HEK293T (cell line): ENCODE measurements around the gene TRIM41.

Source experiments
- ARNT ChIP-seq: fragments of 450-650 bp; IDR thresholded peaks from 2 replicates; pipeline ENCODE4 v1.6.1; 2017; ENCODE audit warnings: mild to moderate bottlenecking
- BHLHE40 ChIP-seq: fragments of 450-650 bp; IDR thresholded peaks from 2 replicates; pipeline ENCODE4 v1.6.1; 2016; ENCODE audit warnings: mild to moderate bottlenecking, moderate library complexity, borderline replicate concordance
- ELF4 ChIP-seq: fragments of 450-650 bp; IDR thresholded peaks from 2 replicates; pipeline ENCODE4 v1.6.1; 2017; ENCODE audit warnings: antibody characterized with exemption
- FOXA1 ChIP-seq: fragments of 450-650 bp; IDR thresholded peaks from 2 replicates; pipeline ENCODE4 v1.6.1; 2016; ENCODE audit warnings: mild to moderate bottlenecking
- FOXK2 ChIP-seq: fragments of 450-650 bp; IDR thresholded peaks from 2 replicates; pipeline ENCODE4 v1.6.1; 2016; ENCODE audit warnings: mild to moderate bottlenecking
- FOXM1 ChIP-seq: fragments of 450-650 bp; IDR thresholded peaks from 2 replicates; pipeline ENCODE4 v1.6.1; 2017; ENCODE audit warnings: mild to moderate bottlenecking, borderline replicate concordance
- HDGF ChIP-seq: fragments of 450-650 bp; IDR thresholded peaks from 2 replicates; pipeline ENCODE4 v1.6.1; 2017; ENCODE audit warnings: antibody characterized with exemption, borderline replicate concordance
- LEF1 ChIP-seq: fragments of 450-650 bp; IDR thresholded peaks from 2 replicates; pipeline ENCODE4 v1.6.1; 2017; ENCODE audit warnings: mild to moderate bottlenecking, borderline replicate concordance
- NFRKB ChIP-seq: fragments of 450-650 bp; IDR thresholded peaks from 2 replicates; pipeline ENCODE4 v1.6.1; 2016; ENCODE audit warnings: mild to moderate bottlenecking, moderate library complexity
- SP1 ChIP-seq: fragments of 450-650 bp; IDR thresholded peaks from 2 replicates; pipeline ENCODE4 v1.6.1; 2017
- SUZ12 ChIP-seq: fragments of 450-650 bp; IDR thresholded peaks from 2 replicates; pipeline ENCODE4 v1.6.1; 2016; ENCODE audit warnings: mild to moderate bottlenecking
- TARDBP ChIP-seq: fragments of 450-650 bp; IDR thresholded peaks from 2 replicates; pipeline ENCODE4 v1.6.1; 2016
- ZNF384 ChIP-seq: fragments of 450-650 bp; IDR thresholded peaks from 2 replicates; pipeline ENCODE4 v1.6.1; 2016
- TF ChIP-seq, protein P1 (sequence below): fragments of 450-650 bp; IDR thresholded peaks from 2 replicates; pipeline ENCODE4 v1.6.1; 2016

GRCh38 chr5:181212934-181213333 lies 10.1 kb upstream of the TRIM41 start:
- TF ChIP-seq ZNF384: no peak
- TF ChIP-seq HDGF: no peak
- TF ChIP-seq BHLHE40: no peak
- no peak for TF ChIP-seq SP1
- TF ChIP-seq FOXK2: no peak
- no peak for TF ChIP-seq LEF1
- no peak for TF ChIP-seq SUZ12
- TF ChIP-seq, protein P1, sequence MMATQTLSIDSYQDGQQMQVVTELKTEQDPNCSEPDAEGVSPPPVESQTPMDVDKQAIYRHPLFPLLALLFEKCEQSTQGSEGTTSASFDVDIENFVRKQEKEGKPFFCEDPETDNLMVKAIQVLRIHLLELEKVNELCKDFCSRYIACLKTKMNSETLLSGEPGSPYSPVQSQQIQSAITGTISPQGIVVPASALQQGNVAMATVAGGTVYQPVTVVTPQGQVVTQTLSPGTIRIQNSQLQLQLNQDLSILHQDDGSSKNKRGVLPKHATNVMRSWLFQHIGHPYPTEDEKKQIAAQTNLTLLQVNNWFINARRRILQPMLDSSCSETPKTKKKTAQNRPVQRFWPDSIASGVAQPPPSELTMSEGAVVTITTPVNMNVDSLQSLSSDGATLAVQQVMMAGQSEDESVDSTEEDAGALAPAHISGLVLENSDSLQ: no peak
- TF ChIP-seq FOXA1: no peak
- no peak for TF ChIP-seq TARDBP
- no peak for TF ChIP-seq FOXM1
- TF ChIP-seq ARNT: no peak
- TF ChIP-seq ELF4: no peak
- TF ChIP-seq NFRKB: no peak
